ENCODE measurements around the gene MARCHF3.

Gene MARCHF3

GRCh38 chr5:126983874-126984266, 46.5 kb downstream of the MARCHF3 start:
- no peak for DNase-seq (ENCODE audit: low read depth)

DNA sequence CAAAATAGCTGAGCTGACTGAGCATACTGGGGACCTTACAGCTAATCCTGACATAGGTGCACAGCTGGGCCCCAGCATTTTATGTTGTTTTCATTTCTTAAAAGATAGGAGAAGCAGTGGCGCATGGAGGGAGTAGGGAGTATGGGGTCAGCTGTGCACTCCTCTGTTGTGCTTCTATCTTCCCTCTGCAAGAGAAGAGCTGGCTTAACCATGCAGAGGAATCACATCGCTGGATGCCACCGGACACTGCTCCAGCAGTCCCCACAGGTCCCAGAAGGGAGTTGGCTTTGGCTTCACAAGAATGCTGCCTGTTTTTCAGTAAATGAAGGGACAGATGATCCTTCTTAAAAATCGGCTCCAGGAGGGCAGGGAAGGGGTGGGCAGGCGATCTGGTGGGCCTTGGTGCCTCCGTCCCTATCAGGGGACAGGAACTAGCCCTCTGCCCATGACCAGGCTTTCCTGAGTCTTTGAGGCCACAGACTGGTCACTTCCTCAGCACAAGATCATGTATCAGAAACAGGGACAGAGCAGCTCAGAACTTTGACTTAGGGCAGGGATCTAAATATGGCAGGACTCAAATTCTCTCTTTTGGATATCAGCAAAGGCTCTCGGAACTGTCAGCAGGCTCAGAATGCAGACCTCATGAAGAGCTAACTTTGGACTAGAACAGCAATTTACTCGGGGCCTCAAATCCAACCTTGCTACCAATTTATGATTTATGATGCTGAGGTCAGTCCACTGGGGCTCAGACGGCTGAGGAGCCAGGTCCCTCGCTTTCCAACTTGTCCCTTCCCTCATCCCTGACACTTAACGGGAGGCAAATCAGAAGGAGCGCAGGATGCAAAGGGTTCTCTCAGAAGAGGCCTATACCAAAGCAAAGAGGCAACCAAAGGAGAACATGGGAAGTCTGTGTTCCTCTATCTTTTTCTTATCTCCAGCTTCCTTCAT, 47.2 kb downstream of the MARCHF3 start:
- no peak for DNase-seq (ENCODE audit: low read depth)

GRCh38 chr5:126982202-126982601, 48.2 kb downstream of the MARCHF3 start:
- DNase-seq (ENCODE audit: low read depth): no peak

DNA sequence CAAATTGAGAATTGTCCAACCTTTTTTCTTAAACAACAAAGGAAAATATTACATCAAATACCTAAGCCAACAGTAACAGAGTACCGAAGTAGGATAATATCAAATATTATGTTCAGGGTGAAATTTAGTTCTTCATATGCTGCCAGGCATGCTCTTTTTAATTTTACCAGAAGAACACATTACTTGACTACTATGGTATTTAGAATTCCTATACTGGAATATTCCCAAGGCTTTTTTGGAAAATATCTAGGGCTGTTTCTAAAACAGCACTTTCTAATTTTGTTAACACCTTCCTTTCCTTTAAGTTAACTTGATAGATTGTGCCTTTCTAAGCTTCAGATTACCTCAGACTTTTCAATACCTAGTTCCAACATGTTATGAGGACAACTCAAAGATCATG, 48.7 kb downstream of the MARCHF3 start:
- no peak for DNase-seq (ENCODE audit: low read depth)

- DNase-seq (ENCODE audit: low read depth): no peak
Observed at GRCh38 chr5:126981222-126981621, 49.1 kb downstream of the MARCHF3 start.

GRCh38 chr5:126978258-126978657, 52.1 kb downstream of the MARCHF3 start:
- no peak for DNase-seq (ENCODE audit: low read depth)

GRCh38 chr5:126976520-126977172, 53.7 kb downstream of the MARCHF3 start:
- no peak for DNase-seq (ENCODE audit: low read depth)

DNA sequence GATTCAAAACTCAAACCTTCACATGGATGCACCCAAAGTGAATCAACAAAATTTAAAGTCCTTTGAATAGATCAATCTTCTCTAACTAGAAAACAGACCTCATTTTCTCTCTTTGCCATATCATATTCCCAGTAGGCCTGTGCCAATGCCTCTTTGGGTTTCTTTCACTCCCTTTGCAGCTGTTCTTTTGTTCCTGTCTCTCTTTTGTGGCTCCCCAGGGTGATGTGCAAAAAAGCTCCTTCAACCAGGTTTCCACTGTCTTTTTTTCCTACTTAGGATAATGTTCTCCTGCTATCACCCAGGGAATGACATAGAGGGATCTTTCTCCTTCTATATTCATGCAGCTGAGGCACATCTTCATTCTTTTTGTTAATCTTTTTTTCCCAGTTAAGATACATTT, 54.6 kb downstream of the MARCHF3 start:
- DNase-seq (ENCODE audit: low read depth): no peak

DNA sequence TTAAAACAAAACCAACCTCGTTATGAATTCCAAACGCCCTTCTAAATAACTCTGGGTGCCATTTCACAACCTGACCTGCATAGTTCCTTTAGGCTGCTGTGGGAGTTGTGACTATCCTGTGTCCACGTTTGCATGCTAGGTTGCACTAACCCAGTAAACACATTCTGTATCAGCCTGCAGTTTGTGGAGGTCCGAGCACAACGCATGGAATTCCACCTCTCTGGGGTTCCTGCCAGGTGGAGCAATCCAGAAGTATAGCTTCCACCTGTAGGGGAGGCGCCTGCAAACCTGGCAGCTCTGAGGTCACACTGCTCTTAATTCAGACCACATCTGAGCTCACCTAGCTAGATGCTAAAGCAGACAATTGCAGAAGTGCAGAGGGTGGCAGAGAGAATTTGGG, 57.2 kb downstream of the MARCHF3 start:
- no peak for DNase-seq (ENCODE audit: low read depth)

DNA sequence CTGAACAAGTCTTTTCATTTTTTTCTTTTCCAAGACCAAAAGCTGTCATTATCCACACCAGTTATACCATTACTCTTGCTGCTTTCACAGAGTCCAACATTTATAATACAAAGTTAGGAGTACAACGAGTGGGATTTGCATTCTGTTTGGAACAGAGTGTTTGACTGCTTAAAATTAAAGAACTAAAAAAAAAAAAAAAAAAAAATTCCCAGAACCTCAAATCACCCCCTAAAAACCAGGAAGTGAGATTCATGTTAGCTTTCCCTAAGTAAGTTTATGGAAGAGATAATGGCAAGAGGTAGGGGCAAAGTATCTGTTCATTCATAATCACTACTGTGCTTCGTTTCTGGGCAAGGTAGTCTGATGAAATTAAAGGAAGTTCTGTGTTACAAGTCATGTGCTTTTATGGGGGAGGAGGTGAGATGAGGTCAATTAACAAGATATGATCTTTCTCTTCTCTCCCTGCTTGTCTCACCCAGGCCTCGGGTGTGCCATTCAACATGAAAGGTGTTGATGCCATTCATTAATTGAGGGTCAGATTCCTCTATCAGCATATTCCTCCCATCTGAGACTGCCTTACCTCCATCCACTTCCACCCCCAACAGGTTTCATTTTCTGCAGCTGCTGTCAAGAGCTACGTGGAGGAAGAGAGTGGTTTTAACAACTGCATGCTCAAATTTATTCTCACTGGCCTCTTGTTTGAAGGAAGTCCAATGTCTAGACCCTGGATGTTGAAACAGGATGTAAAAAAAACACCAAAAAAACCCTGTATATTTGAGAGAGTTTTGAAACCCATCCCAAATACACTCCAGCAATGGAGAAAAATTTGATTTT, 58.1 kb downstream of the MARCHF3 start:
- DNase-seq (ENCODE audit: low read depth): peak; percentile 2

GRCh38 chr5:126971455-126972031, 58.8 kb downstream of the MARCHF3 start:
- DNase-seq (ENCODE audit: low read depth): no peak

- no peak for DNase-seq (ENCODE audit: low read depth)
Observed at GRCh38 chr5:126970517-126971017, 59.8 kb downstream of the MARCHF3 start.

DNA sequence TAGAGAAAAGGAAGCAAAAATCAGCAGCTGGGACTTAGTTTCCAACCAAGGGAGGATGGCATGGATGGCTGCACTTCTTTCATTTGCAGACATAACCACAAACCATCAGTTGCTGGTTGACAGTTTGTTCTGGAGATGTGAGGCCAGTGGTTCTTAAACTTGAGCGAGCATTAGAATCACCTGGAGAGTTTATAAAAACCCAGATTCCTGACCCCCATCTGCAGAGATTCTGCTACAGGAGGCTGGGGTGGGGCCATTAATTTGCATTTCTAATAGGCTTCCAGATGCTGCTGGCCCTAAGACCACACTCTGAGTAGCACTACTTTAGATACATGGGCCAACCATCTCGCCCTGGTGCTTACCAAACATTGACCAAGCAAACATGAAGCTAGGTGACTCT, 60.8 kb downstream of the MARCHF3 start:
- DNase-seq (ENCODE audit: low read depth): no peak

DNA sequence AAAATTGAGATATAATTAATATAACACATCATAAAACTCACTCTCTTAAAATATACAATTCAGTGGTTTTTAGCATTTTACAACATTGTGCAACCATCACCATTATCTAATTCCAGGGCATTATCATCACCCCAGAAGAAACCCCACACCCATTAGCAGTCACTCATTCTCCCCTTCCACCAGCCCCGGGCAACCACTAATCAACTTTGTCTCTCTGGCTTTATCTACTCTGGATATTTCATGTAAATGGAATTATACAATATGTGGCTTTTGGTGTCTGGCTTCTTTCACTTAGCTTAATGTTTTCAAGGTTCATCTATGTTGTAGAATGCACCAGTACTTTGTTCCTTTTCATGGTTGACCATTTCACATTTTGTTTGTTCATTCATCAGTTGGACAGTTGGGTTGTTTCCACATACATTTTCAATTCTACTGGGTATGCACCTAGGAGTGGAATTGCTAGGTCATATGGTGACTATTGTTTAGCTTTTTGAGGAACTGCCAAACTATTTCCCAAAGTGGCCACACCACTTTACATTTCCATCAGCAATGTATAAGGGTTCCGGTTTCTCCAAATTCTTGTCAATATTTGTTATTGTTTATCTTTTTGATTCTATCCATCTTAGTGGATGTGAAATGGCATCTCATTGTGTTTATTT, 62.4 kb downstream of the MARCHF3 start:
- DNase-seq (ENCODE audit: low read depth): no peak

DNA sequence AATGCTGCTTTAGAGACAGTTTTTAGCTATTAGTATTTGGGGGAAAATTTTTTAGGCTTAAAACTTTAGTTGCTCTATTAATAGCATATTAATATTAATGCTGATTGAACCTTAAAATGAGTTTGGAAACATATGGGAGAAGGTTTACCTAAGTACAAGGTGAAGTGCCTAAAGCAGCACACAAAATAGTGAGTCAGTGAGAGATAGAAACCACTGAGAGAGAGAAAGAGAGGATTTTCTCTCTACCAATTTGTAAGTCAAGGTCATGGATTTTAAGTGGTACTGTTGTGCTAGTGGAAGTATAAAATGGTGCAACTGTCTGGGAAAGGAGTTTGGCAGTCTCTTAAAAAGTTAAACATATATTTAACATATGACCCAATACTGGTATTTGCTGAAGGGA, 64.9 kb downstream of the MARCHF3 start:
- no peak for DNase-seq (ENCODE audit: low read depth)

DNA sequence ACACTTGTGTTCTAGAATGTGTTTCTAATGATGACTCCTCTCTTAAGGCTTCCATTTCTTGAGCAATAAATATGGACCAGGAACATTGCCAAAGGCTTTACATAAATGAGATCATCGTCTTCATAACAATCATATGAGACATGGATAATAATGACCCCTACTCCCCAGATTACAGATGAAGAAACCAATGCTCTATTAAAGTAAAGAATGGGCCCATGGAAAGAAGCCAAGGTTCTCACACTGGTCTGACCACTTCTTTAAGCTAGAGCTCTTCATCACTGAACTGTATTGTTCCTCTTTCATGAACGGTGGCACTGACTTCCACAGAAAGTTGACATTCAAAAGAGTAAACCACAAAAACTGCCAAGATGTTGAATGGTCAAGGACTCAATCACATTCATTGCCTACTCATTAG, 65.3 kb downstream of the MARCHF3 start:
- no peak for DNase-seq (ENCODE audit: low read depth)

- DNase-seq (ENCODE audit: low read depth): no peak
Observed at GRCh38 chr5:126963822-126964375, 66.5 kb downstream of the MARCHF3 start.

DNA sequence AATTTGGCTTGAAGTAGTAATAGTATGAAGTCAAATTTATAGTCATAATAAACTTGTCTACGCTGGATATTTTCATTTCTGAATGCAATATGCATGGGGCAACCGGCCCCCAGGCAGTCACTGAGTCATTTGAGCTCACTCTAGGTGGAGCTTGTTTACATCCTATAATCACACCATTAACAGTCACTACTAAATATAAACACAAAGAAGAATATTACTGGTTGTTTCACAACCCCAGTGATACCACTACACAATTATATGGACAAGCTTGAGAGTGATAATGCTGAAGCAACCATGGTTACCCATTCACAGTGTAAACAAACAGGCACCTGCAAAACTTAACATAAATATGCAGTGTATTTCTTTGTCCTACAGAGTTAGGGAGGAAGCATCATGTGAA, 68.7 kb downstream of the MARCHF3 start:
- no peak for DNase-seq (ENCODE audit: low read depth)

GRCh38 chr5:126961128-126961527, 69.2 kb downstream of the MARCHF3 start:
- no peak for DNase-seq (ENCODE audit: low read depth)

- DNase-seq (ENCODE audit: low read depth): no peak
Observed at GRCh38 chr5:126959188-126959587, 71.2 kb downstream of the MARCHF3 start.

DNA sequence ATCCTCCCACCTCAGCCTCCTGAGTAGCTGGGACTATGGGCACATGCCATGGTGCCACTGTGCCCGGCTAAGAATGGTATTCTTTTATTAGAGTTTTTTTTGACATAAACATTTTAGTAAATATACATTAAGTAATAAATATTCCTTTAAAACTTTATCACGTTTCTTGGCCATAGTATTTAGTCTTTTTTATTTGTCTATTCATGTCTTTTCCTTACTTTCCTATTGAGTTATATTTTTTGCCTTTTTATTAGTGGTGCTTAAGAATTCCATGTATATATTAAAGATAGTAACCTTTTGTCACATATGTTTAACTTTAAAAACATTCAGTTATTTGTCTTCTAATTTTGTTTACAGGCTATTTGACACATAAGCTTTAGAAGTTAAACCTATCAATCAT, 73.4 kb downstream of the MARCHF3 start:
- DNase-seq (ENCODE audit: low read depth): no peak
